SK-N-SH (cell line): ENCODE data around the gene CCR6. TPM values are rescaled to one million over a fixed set of nuclear protein-coding genes. Genes with fewer than 3 reads are reported as not detected.
"Not testable (repeated sequence)": the region's sequence is repeated elsewhere in the genome, so short reads cannot be mapped to it uniquely, and the experiment has no call there.

ENCODE experiments used
- CTCF ChIA-PET: fragments of 300-600, 350-600 bp; formaldehyde crosslinking; extraction: SDS; loops from one replicate; lab custom pipeline; 2021; lab: Yijun Ruan, JAX
- POLR2A ChIA-PET: fragments of 350-600 bp; sonication (Branson Sonifier 250); formaldehyde crosslinking; extraction: SDS; loops from one replicate; lab custom pipeline; 2020; ENCODE audit warnings: antibody characterized with exemption, inconsistent platforms; lab: Yijun Ruan, JAX
- DNase-seq: peaks from one replicate; pipeline ENCODE4 v3.0.0; 2012
- H2AFZ ChIP-seq: fragments of 200-600 bp; sonication (generic); 2 replicates; pipeline ENCODE4 v1.8.1; 2016; ENCODE audit warnings: antibody characterized with exemption, mild to moderate bottlenecking, low read depth
- H3F3A ChIP-seq: fragments of 200-600 bp; sonication (generic); replicated peaks from 2 replicates; pipeline ENCODE3; 2016; ENCODE audit warnings: antibody characterized with exemption, mild to moderate bottlenecking; ENCODE audit not compliant: insufficient read depth
- H3K27ac ChIP-seq, 2 experiments: fragments of 200-500 bp in 1 of 2; fragments of 200-600 bp in 1 of 2; sonication (Bioruptor generic) in 1 of 2; sonication (generic), shearing (Covaris generic) in 1 of 2; 2 replicates each; pipeline versions ENCODE4 v1.5.1 to v1.6.1; 2014 to 2016; ENCODE audit warnings: low read depth in 2 of 2, inconsistent platforms in 1 of 2, low read length in 1 of 2, mild to moderate bottlenecking in 1 of 2, mixed read lengths in 1 of 2
- H3K27me3 ChIP-seq: fragments of 200-600 bp; sonication (generic), shearing (Covaris generic); 2 replicates; pipeline ENCODE4 v1.6.1; 2016; ENCODE audit warnings: mixed run types; ENCODE audit not compliant: insufficient read depth
- H3K36me3 ChIP-seq, 2 experiments: fragments of 200-500 bp in 1 of 2; fragments of 200-600 bp in 1 of 2; sonication (Bioruptor generic) in 1 of 2; sonication (generic) in 1 of 2; replicated peaks in 1 of 2; 2 replicates each; pipeline versions ENCODE3 to v1.5.1; 2014 to 2016; ENCODE audit warnings: low read length in 1 of 2, mild to moderate bottlenecking in 1 of 2; ENCODE audit not compliant: insufficient read depth in 2 of 2, control insufficient read depth in 1 of 2
- H3K4me1 ChIP-seq, 2 experiments: fragments of 200-500 bp in 1 of 2; fragments of 200-600 bp in 1 of 2; sonication (Bioruptor generic) in 1 of 2; sonication (generic), shearing (Covaris generic) in 1 of 2; 2 replicates each; pipeline versions ENCODE4 v1.5.1 to v1.6.1; 2014 to 2016; ENCODE audit warnings: low read depth in 1 of 2, low read length in 1 of 2, mixed run types in 1 of 2; ENCODE audit not compliant: insufficient read depth in 2 of 2, control insufficient read depth in 1 of 2
- H3K4me2 ChIP-seq: fragments of 200-600 bp; sonication (generic), shearing (Covaris generic); 2 replicates; pipeline ENCODE4 v1.6.1; 2017; ENCODE audit warnings: mixed run types
- H3K4me3 ChIP-seq, 2 experiments: fragments of 200-500 bp in 1 of 2; fragments of 200-600 bp in 1 of 2; sonication (Bioruptor generic) in 1 of 2; sonication (generic), shearing (Covaris generic) in 1 of 2; 2 replicates each; pipeline versions ENCODE4 v1.5.1 to v1.8.1; 2014 to 2016; ENCODE audit warnings: low read depth in 2 of 2, inconsistent platforms in 1 of 2, low read length in 1 of 2, mild to moderate bottlenecking in 1 of 2, mixed read lengths in 1 of 2, moderate library complexity in 1 of 2
- H3K79me2 ChIP-seq: fragments of 200-600 bp; sonication (generic); 2 replicates; pipeline ENCODE4 v1.8.1; 2017; ENCODE audit warnings: mild to moderate bottlenecking; ENCODE audit not compliant: insufficient read depth
- H3K9ac ChIP-seq: fragments of 200-600 bp; sonication (generic); 2 replicates; pipeline ENCODE4 v1.6.1; 2017; ENCODE audit warnings: mixed run types
- H3K9me2 ChIP-seq: fragments of 200-600 bp; sonication (generic); 2 replicates; pipeline ENCODE4 v1.6.1; 2017; ENCODE audit warnings: mixed run types
- H3K9me3 ChIP-seq: fragments of 200-600 bp; sonication (generic); 2 replicates; pipeline ENCODE4 v1.6.1; 2017; ENCODE audit warnings: mixed run types, mild to moderate bottlenecking, moderate library complexity
- H4K20me1 ChIP-seq: fragments of 200-600 bp; sonication (generic); 2 replicates; pipeline ENCODE4 v1.6.1; 2017; ENCODE audit warnings: mild to moderate bottlenecking, mixed run types; ENCODE audit not compliant: insufficient read depth
- EP300 ChIP-seq, 2 experiments: IDR thresholded peaks; 2 replicates each; pipeline versions ENCODE4 v1.4.0 to v1.6.1; 2012; ENCODE audit warnings: borderline replicate concordance in 1 of 2, low read depth in 1 of 2, low read length in 1 of 2
- GATA2 ChIP-seq: sonication (generic); formaldehyde crosslinking; IDR thresholded peaks from 2 replicates; pipeline ENCODE4 v1.5.0; 2020; ENCODE audit warnings: mild to moderate bottlenecking, missing genetic modification reagents
- IRF3 ChIP-seq: fragments of 150-350 bp; IDR thresholded peaks from 2 replicates; pipeline ENCODE4 v1.6.1; 2016; ENCODE audit warnings: mild to moderate bottlenecking, low read depth, low read length
- NFIC ChIP-seq: IDR thresholded peaks from 2 replicates; pipeline ENCODE4 v1.4.0; 2012; ENCODE audit warnings: borderline replicate concordance
- POLR2AphosphoS5 ChIP-seq: IDR thresholded peaks from 2 replicates; pipeline ENCODE4 v1.6.1; 2012; ENCODE audit warnings: low read depth, low read length
- RCOR1 ChIP-seq: fragments of 150-350 bp; IDR thresholded peaks from 2 replicates; pipeline ENCODE4 v1.6.1; 2017; ENCODE audit warnings: antibody characterized with exemption, low read length
- REST ChIP-seq: IDR thresholded peaks from 2 replicates; pipeline ENCODE4 v1.6.1; 2012; ENCODE audit warnings: mild to moderate bottlenecking, low read depth, low read length, moderate library complexity
- SIN3A ChIP-seq: IDR thresholded peaks from 2 replicates; pipeline ENCODE4 v1.6.1; 2012; ENCODE audit warnings: low read depth, mild to moderate bottlenecking, low read length, moderate library complexity, borderline replicate concordance
- TAF1 ChIP-seq: IDR thresholded peaks from 2 replicates; pipeline ENCODE4 v1.6.1; 2012; ENCODE audit warnings: low read depth, mild to moderate bottlenecking, low read length, moderate library complexity, borderline replicate concordance
- TCF12 ChIP-seq: IDR thresholded peaks from 2 replicates; pipeline ENCODE4 v1.4.0; 2012
- YY1 ChIP-seq: IDR thresholded peaks from 2 replicates; pipeline ENCODE4 v1.4.0; 2012; ENCODE audit warnings: low read depth, mild to moderate bottlenecking
- WGBS: methylation state at CpG from one replicate; pipeline ENCODE4 v1.1.6; 2017; ENCODE audit warnings: low lambda C conversion rate; 5-methylcytosine and 5-hydroxymethylcytosine counted together
- polyA plus RNA-seq, 3 experiments: library from polyadenylated mRNA; depleted of rRNA; stranded (reverse); fragments of >200 nt; gene quantifications; 2 replicates each; pipeline ENCODE4 v1.2.3, GENCODE V29; 2012
- TF ChIP-seq, protein P1 (sequence below): IDR thresholded peaks from 2 replicates; pipeline ENCODE4 v1.4.0; 2012; ENCODE audit warnings: low read depth

The CCR6 gene
- polyA plus RNA-seq, 1 of the 3 experiments (the other 2 are of a cell fraction), result not detected

DNA sequence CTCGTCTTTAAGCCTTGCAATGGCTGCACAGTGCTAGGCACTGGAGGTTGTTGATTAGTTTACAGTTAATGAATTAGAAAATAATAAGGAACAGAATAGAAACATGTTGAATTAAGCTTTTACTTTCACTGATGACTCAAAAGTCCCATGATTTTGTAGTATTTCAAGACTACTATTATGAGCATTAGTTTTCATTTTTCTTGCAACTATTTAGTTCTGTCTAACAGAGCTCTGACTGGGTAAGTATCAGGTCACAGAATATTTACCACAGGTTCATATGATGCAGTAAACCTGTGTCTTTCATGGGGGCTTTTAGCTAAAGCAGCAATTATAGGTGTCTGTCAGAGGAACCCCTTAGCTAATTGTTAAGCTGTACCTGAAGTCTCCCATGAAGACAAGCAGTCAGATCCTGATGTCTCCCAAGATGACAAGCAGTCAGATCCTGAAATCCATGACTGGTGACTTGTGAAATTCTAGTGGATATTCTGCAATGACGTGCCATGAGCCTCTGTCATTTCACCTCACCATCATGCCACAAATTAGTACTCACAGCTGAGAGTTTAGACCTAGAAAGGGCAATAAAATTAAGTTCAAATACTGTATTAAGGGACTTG lies 43.1 kb downstream of the CCR6 start:
- Histone ChIP-seq H3F3A (no peaks in the 10 kb centered on the region), H3K27ac (no peak overlapping the region), H2AFZ (no peak overlapping the region), H3K9me2 (no peaks in the 10 kb centered on the region), H3K4me1 (no peaks in the 10 kb centered on the region), H4K20me1 (no peaks in the 10 kb centered on the region), H3K36me3 (no peaks in the 10 kb centered on the region), H3K9ac (no peak overlapping the region), H3K4me2 (no peak overlapping the region), H3K4me3 (no peak overlapping the region), H3K27me3 (no peaks in the 10 kb centered on the region), H3K9me3 (no peaks in the 10 kb centered on the region), H3K79me2 (no peaks in the 10 kb centered on the region)
- ChIA-PET POLR2A (no interaction called here), CTCF (interaction anchor here (1.5 kb wide), 1 partner anchor 25 kb away, joined by 5 read pairs; no protein-coding TSS in a partner anchor)
- DNase-seq, result no peak
- no peak for TF ChIP-seq NFIC
- TF ChIP-seq GATA2 (CRISPR knock-in tag), result no peak
- TF ChIP-seq TCF12, result no peak
- no peak for TF ChIP-seq RCOR1
- no peak for TF ChIP-seq REST
- TF ChIP-seq EP300 (IDR thresholded peaks at IDR 0.05; ENCODE audit: borderline replicate concordance in 1 of 2, low read depth in 1 of 2, low read length in 1 of 2), result no peak
- TF ChIP-seq IRF3, result no peak
- TF ChIP-seq SIN3A, result no peak
- TF ChIP-seq, protein P1, sequence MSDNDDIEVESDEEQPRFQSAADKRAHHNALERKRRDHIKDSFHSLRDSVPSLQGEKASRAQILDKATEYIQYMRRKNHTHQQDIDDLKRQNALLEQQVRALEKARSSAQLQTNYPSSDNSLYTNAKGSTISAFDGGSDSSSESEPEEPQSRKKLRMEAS, result no peak
- no peak for TF ChIP-seq TAF1
- TF ChIP-seq POLR2AphosphoS5, result no peak
- TF ChIP-seq YY1, result no peak
- WGBS, result 15% methylated on average over 2 of the region's 2 CpGs

DNA sequence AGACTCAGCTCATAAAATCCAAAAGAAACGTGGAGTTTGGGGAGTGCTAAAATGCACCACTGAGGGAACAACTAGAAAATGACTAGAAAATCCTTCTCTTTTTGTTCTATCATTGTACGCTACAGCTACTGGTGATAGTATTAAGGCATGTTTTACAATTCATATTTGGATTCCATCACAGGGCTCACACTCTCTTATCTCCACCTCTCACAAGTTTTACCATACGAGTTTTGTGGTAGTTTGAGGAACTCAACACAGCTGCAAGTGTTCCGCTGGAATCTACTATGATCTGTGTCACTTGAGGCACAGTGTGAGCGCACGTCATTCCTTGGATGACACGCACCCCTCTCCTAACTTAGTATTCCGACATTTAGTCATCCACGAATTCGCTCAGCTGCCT lies 44.8 kb downstream of the CCR6 start:
- CTCF ChIA-PET, result interaction anchor here (1.5 kb wide), 1 partner anchor 27 kb away, joined by 5 read pairs; no protein-coding TSS in a partner anchor
- H3K4me3 ChIP-seq, H4K20me1 ChIP-seq, H3K36me3 ChIP-seq, H3K4me2 ChIP-seq, H3K9ac ChIP-seq, H3K9me2 ChIP-seq, H3F3A ChIP-seq, H3K4me1 ChIP-seq, DNase-seq, H3K79me2 ChIP-seq, H2AFZ ChIP-seq, POLR2A ChIA-PET, H3K27me3 ChIP-seq, H3K9me3 ChIP-seq, H3K27ac ChIP-seq: not testable (repeated sequence)
- 72% methylated on average over 7 of the region's 10 CpGs for WGBS

- DNase-seq, H3K9me2 ChIP-seq, H3K9ac ChIP-seq, H2AFZ ChIP-seq, H3K4me2 ChIP-seq, H3K27me3 ChIP-seq, CTCF ChIA-PET, H3K79me2 ChIP-seq, H3K36me3 ChIP-seq, H3K27ac ChIP-seq, H3F3A ChIP-seq, H3K4me3 ChIP-seq, H4K20me1 ChIP-seq, POLR2A ChIA-PET, H3K9me3 ChIP-seq, H3K4me1 ChIP-seq: not testable (repeated sequence)
- 77% methylated on average over 14 of the region's 16 CpGs for WGBS
Observed at GRCh38 chr6:167168296-167168695, 45.4 kb downstream of the CCR6 start.

DNA sequence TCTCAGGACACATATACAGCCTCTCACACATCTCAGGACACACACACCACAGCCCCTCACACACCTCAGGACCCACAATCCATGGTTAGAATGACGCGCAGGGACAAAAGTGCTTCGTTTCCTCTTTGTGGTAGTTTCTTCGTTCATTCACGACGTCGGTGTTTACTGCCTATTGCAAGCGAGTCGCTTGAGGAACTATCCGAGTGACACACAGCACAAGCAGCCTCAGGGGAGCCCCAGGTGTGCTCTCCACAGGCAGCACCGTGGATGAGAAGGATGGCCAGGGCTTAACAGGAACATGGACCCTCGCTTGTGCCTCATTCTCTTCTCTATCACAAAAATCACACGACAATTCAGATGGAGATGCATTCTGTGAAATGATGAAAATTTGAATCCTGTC lies 47.0 kb downstream of the CCR6 start:
- H3K79me2 ChIP-seq, H3K36me3 ChIP-seq, H3K9ac ChIP-seq, H3K9me3 ChIP-seq, H2AFZ ChIP-seq, DNase-seq, H3K4me2 ChIP-seq, H3K4me1 ChIP-seq, H3F3A ChIP-seq, H4K20me1 ChIP-seq, H3K27me3 ChIP-seq, CTCF ChIA-PET, H3K9me2 ChIP-seq, H3K27ac ChIP-seq, H3K4me3 ChIP-seq, POLR2A ChIA-PET: not testable (repeated sequence)
- WGBS, result 72% methylated on average over 5 of the region's 13 CpGs
